ENCODE data around the gene SMAD5.
A peak's percentile ranks its signal among the peaks of the same experiment; 100 is the strongest.

Gene SMAD5

GRCh38 chr5:136127560-136127959 is 5.1 kb upstream of the SMAD5 start:
- H3K27ac ChIP-seq (ENCODE audit: extremely low read depth, low read depth, low read length) = no peak overlapping the region
- H3K4me3 ChIP-seq (ENCODE audit: low read depth, low read length) = no peak overlapping the region
- no peaks in the 10 kb centered on the region for H3K36me3 ChIP-seq (ENCODE audit: control insufficient read depth in 2 of 2, insufficient read depth in 1 of 2, low read length in 2 of 2)
- H3K9me3 ChIP-seq (ENCODE audit: control insufficient read depth, insufficient read depth, low read depth, low read length) = no peaks in the 10 kb centered on the region
- ChIA-PET CTCF (no interaction called here), POLR2A (no interaction called here)
- peaks cover 12% of the 10 kb centered on the region for H3K4me1 ChIP-seq (ENCODE audit: control insufficient read depth, insufficient read depth, low read length)
- TF ChIP-seq OSR2 (tag by site-specific recombination; IDR thresholded peaks at IDR 0.05) (no peak), ZNF266 (tag by site-specific recombination; IDR thresholded peaks at IDR 0.05; ENCODE audit: low read depth) (no peak), ZNF692 (tag by site-specific recombination; IDR thresholded peaks at IDR 0.05) (no peak)

GRCh38 chr5:136128481-136128880 is 4.2 kb upstream of the SMAD5 start:
- POLR2A ChIA-PET = no interaction called here
- TF ChIP-seq ZNF600 (tag by site-specific recombination; IDR thresholded peaks at IDR 0.05) (peak; percentile 64), HOXD13 (CRISPR knock-in tag; IDR thresholded peaks at IDR 0.05; ENCODE audit: borderline replicate concordance) (no peak)

GRCh38 chr5:136129445-136129844 is 3.2 kb upstream of the SMAD5 start:
- ChIA-PET CTCF (interaction anchor here (0.8 to 1.9 kb wide), 2 partner anchors 44 to 48 kb away, joined by 3 to 5 read pairs; no protein-coding TSS in a partner anchor), POLR2A (no interaction called here)
- H3K4me1 ChIP-seq (ENCODE audit: control insufficient read depth, insufficient read depth, low read length) = peaks cover 9% of the 10 kb centered on the region
- no peak overlapping the region for H3K27ac ChIP-seq (ENCODE audit: extremely low read depth, low read depth, low read length)
- no peaks in the 10 kb centered on the region for H3K36me3 ChIP-seq (ENCODE audit: control insufficient read depth in 2 of 2, insufficient read depth in 1 of 2, low read length in 2 of 2)
- H3K9me3 ChIP-seq (ENCODE audit: control insufficient read depth, insufficient read depth, low read depth, low read length) = no peaks in the 10 kb centered on the region
- H3K4me3 ChIP-seq (ENCODE audit: low read depth, low read length) = no peak overlapping the region
- TF ChIP-seq ZFP41 (tag by site-specific recombination; IDR thresholded peaks at IDR 0.05; ENCODE audit: borderline replicate concordance) (no peak), ZNF530 (tag by site-specific recombination; IDR thresholded peaks at IDR 0.05; ENCODE audit: low read depth) (no peak), TRIM28 (IDR thresholded peaks at IDR 0.05; ENCODE audit: borderline replicate concordance, low read length) (no peak), ZNF350 (tag by site-specific recombination; IDR thresholded peaks at IDR 0.05) (no peak), RBAK (tag by site-specific recombination; IDR thresholded peaks at IDR 0.05) (no peak), KLF9 (tag by site-specific recombination; IDR thresholded peaks at IDR 0.05; ENCODE audit: low read depth) (no peak), ZNF223 (tag by site-specific recombination; IDR thresholded peaks at IDR 0.05) (no peak), ZNF747 (tag by site-specific recombination; IDR thresholded peaks at IDR 0.05) (no peak), SP7 (tag by site-specific recombination; IDR thresholded peaks at IDR 0.05) (no peak), ZNF398 (tag by site-specific recombination; IDR thresholded peaks at IDR 0.05) (no peak), KLF1 (tag by site-specific recombination; IDR thresholded peaks at IDR 0.05) (no peak), PATZ1 (tag by site-specific recombination; IDR thresholded peaks at IDR 0.05) (no peak), ZXDB (tag by site-specific recombination; IDR thresholded peaks at IDR 0.05) (no peak), HOXC10 (CRISPR knock-in tag; IDR thresholded peaks at IDR 0.05) (no peak), ZBTB17 (tag by site-specific recombination; IDR thresholded peaks at IDR 0.05) (no peak), ZNF704 (tag by site-specific recombination; IDR thresholded peaks at IDR 0.05) (no peak), ZNF785 (tag by site-specific recombination; IDR thresholded peaks at IDR 0.05) (no peak), ZSCAN30 (tag by site-specific recombination; IDR thresholded peaks at IDR 0.05) (no peak), ZNF654 (tag by site-specific recombination; IDR thresholded peaks at IDR 0.05; ENCODE audit: low read depth) (no peak)

More at GRCh38 chr5:136128481-136128880, 4.2 kb upstream of the SMAD5 start:
- Histone ChIP-seq H3K27ac (ENCODE audit: extremely low read depth, low read depth, low read length) (no peak overlapping the region), H3K9me3 (ENCODE audit: control insufficient read depth, insufficient read depth, low read depth, low read length) (no peaks in the 10 kb centered on the region), H3K4me3 (ENCODE audit: low read depth, low read length) (no peak overlapping the region), H3K4me1 (ENCODE audit: control insufficient read depth, insufficient read depth, low read length) (peaks cover 9% of the 10 kb centered on the region), H3K36me3 (ENCODE audit: control insufficient read depth in 2 of 2, insufficient read depth in 1 of 2, low read length in 2 of 2) (no peaks in the 10 kb centered on the region)
- CTCF ChIA-PET = interaction anchor here (0.8 kb wide), 1 partner anchor 44 kb away, joined by 3 read pairs; no protein-coding TSS in a partner anchor

Measured in HEK293 (cell line).